SJCRH30 (cell line): Measurements from ENCODE around the gene PGAP3. TPM values are rescaled to one million over a fixed set of nuclear protein-coding genes. Genes with fewer than 3 reads are reported as not detected.
A peak's percentile ranks its signal among the peaks of the same experiment; 100 is the strongest.

ENCODE experiments used
- DNase-seq, 2 experiments: peaks; one replicate each; pipeline ENCODE4 v3.0.0-alpha.2; 2015 to 2020
- H3K27ac ChIP-seq: fragments of 250-450 bp; sonication (Bioruptor Pico); 2 replicates; pipeline ENCODE4 v1.5.1; 2020; ENCODE audit warnings: mild to moderate bottlenecking, moderate library complexity
- H3K27me3 ChIP-seq: fragments of 250-450 bp; sonication (Bioruptor Pico); 2 replicates; pipeline ENCODE4 v1.5.1; 2020; ENCODE audit warnings: mild to moderate bottlenecking, moderate library complexity
- H3K36me3 ChIP-seq: fragments of 250-450 bp; sonication (Bioruptor Pico); 2 replicates; pipeline ENCODE4 v1.5.1; 2020; ENCODE audit warnings: mild to moderate bottlenecking, moderate library complexity
- H3K4me1 ChIP-seq: fragments of 250-450 bp; sonication (Bioruptor Pico); 2 replicates; pipeline ENCODE4 v1.5.1; 2020; ENCODE audit warnings: mild to moderate bottlenecking, moderate library complexity
- H3K4me3 ChIP-seq: fragments of 250-450 bp; sonication (Bioruptor Pico); 2 replicates; pipeline ENCODE4 v1.5.1; 2020; ENCODE audit warnings: mild to moderate bottlenecking, moderate library complexity
- H3K9me3 ChIP-seq: fragments of 250-450 bp; sonication (Bioruptor Pico); replicated peaks from 2 replicates; pipeline ENCODE4 v1.5.1; 2020; ENCODE audit warnings: mild to moderate bottlenecking, moderate library complexity
- total RNA-seq: library from RNA; depleted of rRNA; stranded (reverse); fragments of >200 nt; shearing (Covaris generic); gene quantifications from 2 replicates; pipeline ENCODE4 v1.2.3, GENCODE V29; 2014

PGAP3 gene
- total RNA-seq, 1 experiment from 2014 or later = 3.1 TPM

GRCh38 chr17:39639043-39639442 is 48.8 kb downstream of the PGAP3 start:
- Histone ChIP-seq H3K4me3 (no peak overlapping the region), H3K27ac (no peak overlapping the region), H3K4me1 (peaks cover 4% of the 10 kb centered on the region; the same call in 1 of the 2 replicates), H3K27me3 (no peaks in the 10 kb centered on the region), H3K36me3 (no peaks in the 10 kb centered on the region), H3K9me3 (no peaks in the 10 kb centered on the region)
- DNase-seq = no peak

- Histone ChIP-seq H3K27ac (no peak overlapping the region), H3K9me3 (no peaks in the 10 kb centered on the region), H3K4me1 (peaks cover 4% of the 10 kb centered on the region; the same call in 1 of the 2 replicates), H3K27me3 (no peaks in the 10 kb centered on the region), H3K36me3 (no peaks in the 10 kb centered on the region), H3K4me3 (no peak overlapping the region)
- no peak for DNase-seq
Measured at GRCh38 chr17:39638317-39638716, 49.5 kb downstream of the PGAP3 start.

- H3K27me3 ChIP-seq = no peaks in the 10 kb centered on the region
- peak within 1 kb of the TSS; percentile 89 for H3K4me3 ChIP-seq
- no peaks in the 10 kb centered on the region for H3K36me3 ChIP-seq
- peaks cover 4% of the 10 kb centered on the region; the same call in 1 of the 2 replicates for H3K4me1 ChIP-seq
- H3K27ac ChIP-seq = peak within 1 kb of the TSS; percentile 81
- H3K9me3 ChIP-seq = no peaks in the 10 kb centered on the region
- peak; percentile 86 to 89 for DNase-seq
Measured at GRCh38 chr17:39636927-39637736, 50.7 kb downstream of the PGAP3 start, which contains the start of gene STARD3. Gene STARD3 (plus strand): TSS chr17:39637144. CDS start chr17:39653532, 16,388 bp downstream.

- peak overlapping the region; percentile 89 for H3K4me3 ChIP-seq
- peaks cover 4% of the 10 kb centered on the region; the same call in 1 of the 2 replicates for H3K4me1 ChIP-seq
- H3K9me3 ChIP-seq = no peaks in the 10 kb centered on the region
- no peak for DNase-seq
- H3K27ac ChIP-seq = peak overlapping the region; percentile 81
- no peaks in the 10 kb centered on the region for H3K36me3 ChIP-seq
- 0 out of 2 replicates have a peak, but pooled peaks cover under 1% of the 10 kb centered on the region for H3K27me3 ChIP-seq
Measured at GRCh38 chr17:39636587-39636926, 51.3 kb downstream of the PGAP3 start.

- Histone ChIP-seq H3K9me3 (no peaks in the 10 kb centered on the region), H3K36me3 (no peaks in the 10 kb centered on the region), H3K27ac (no peak overlapping the region), H3K27me3 (0 out of 2 replicates have a peak, but pooled peaks cover 2% of the 10 kb centered on the region), H3K4me3 (no peak overlapping the region), H3K4me1 (peaks cover 4% of the 10 kb centered on the region; the same call in 1 of the 2 replicates)
- no peak for DNase-seq
Measured at GRCh38 chr17:39635614-39636176, 52.2 kb downstream of the PGAP3 start.

GRCh38 chr17:39634384-39634871 is 53.4 kb downstream of the PGAP3 start:
- peak; percentile 29 to 66 for DNase-seq
- peaks cover 4% of the 10 kb centered on the region; the same call in 1 of the 2 replicates for H3K4me1 ChIP-seq
- H3K36me3 ChIP-seq = no peaks in the 10 kb centered on the region
- H3K27ac ChIP-seq = no peak overlapping the region
- no peaks in the 10 kb centered on the region for H3K9me3 ChIP-seq
- H3K4me3 ChIP-seq = no peak overlapping the region
- H3K27me3 ChIP-seq = 0 out of 2 replicates have a peak, but pooled peaks cover 2% of the 10 kb centered on the region

GRCh38 chr17:39633570-39634183 is 54.2 kb downstream of the PGAP3 start:
- Histone ChIP-seq H3K27ac (no peak overlapping the region), H3K27me3 (0 out of 2 replicates have a peak, but pooled peaks cover 5% of the 10 kb centered on the region), H3K9me3 (no peaks in the 10 kb centered on the region), H3K36me3 (no peaks in the 10 kb centered on the region), H3K4me1 (peaks cover 4% of the 10 kb centered on the region; the same call in 1 of the 2 replicates), H3K4me3 (no peak overlapping the region)
- DNase-seq = no peak

- Histone ChIP-seq H3K27me3 (0 out of 2 replicates have a peak, but pooled peaks cover 7% of the 10 kb centered on the region), H3K27ac (no peak overlapping the region), H3K4me3 (no peak overlapping the region), H3K4me1 (no peaks in the 10 kb centered on the region; the same call in 1 of the 2 replicates), H3K9me3 (no peaks in the 10 kb centered on the region), H3K36me3 (no peaks in the 10 kb centered on the region)
- no peak for DNase-seq
Measured at GRCh38 chr17:39632153-39632941, 55.5 kb downstream of the PGAP3 start.

GRCh38 chr17:39631403-39631802 is 56.5 kb downstream of the PGAP3 start:
- no peaks in the 10 kb centered on the region; the same call in 1 of the 2 replicates for H3K4me1 ChIP-seq
- 0 out of 2 replicates have a peak, but pooled peaks cover 7% of the 10 kb centered on the region for H3K27me3 ChIP-seq
- H3K27ac ChIP-seq = no peak overlapping the region
- H3K4me3 ChIP-seq = no peak overlapping the region
- no peaks in the 10 kb centered on the region for H3K9me3 ChIP-seq
- no peaks in the 10 kb centered on the region for H3K36me3 ChIP-seq
- no peak for DNase-seq

- peaks cover 12% of the 10 kb centered on the region; the same call in 1 of the 2 replicates for H3K27me3 ChIP-seq
Measured at GRCh38 chr17:39629898-39630297, 58.0 kb downstream of the PGAP3 start.

GRCh38 chr17:39629494-39629880 is 58.4 kb downstream of the PGAP3 start:
- Histone ChIP-seq H3K4me3 (no peak overlapping the region), H3K9me3 (no peaks in the 10 kb centered on the region), H3K4me1 (no peaks in the 10 kb centered on the region), H3K27ac (no peak overlapping the region), H3K36me3 (no peaks in the 10 kb centered on the region), H3K27me3 (peaks cover 15% of the 10 kb centered on the region; the same call in 1 of the 2 replicates)
- DNase-seq = no peak

More at GRCh38 chr17:39629898-39630297, 58.0 kb downstream of the PGAP3 start:
- Histone ChIP-seq H3K27ac (no peak overlapping the region), H3K4me3 (no peak overlapping the region), H3K9me3 (no peaks in the 10 kb centered on the region), H3K36me3 (no peaks in the 10 kb centered on the region), H3K4me1 (no peaks in the 10 kb centered on the region)
- DNase-seq = no peak

GRCh38 chr17:39628655-39629493 is 59.0 kb downstream of the PGAP3 start:
- no peak for DNase-seq
- Histone ChIP-seq H3K9me3 (no peaks in the 10 kb centered on the region), H3K4me3 (no peak overlapping the region), H3K27ac (no peak overlapping the region), H3K4me1 (no peaks in the 10 kb centered on the region), H3K36me3 (no peaks in the 10 kb centered on the region), H3K27me3 (peaks cover 15% of the 10 kb centered on the region; the same call in 1 of the 2 replicates)

- Histone ChIP-seq H3K9me3 (no peaks in the 10 kb centered on the region), H3K27ac (no peak overlapping the region), H3K27me3 (peaks cover 15% of the 10 kb centered on the region; the same call in 1 of the 2 replicates), H3K4me1 (no peaks in the 10 kb centered on the region), H3K36me3 (no peaks in the 10 kb centered on the region), H3K4me3 (no peak overlapping the region)
- no peak for DNase-seq
Measured at GRCh38 chr17:39627712-39628516, 59.9 kb downstream of the PGAP3 start.
